ENCODE data around the gene GALNT16. TPM values are rescaled to one million over a fixed set of nuclear protein-coding genes. Genes with fewer than 3 reads are reported as not detected.
A peak's percentile ranks its signal among the peaks of the same experiment; 100 is the strongest.

Gene GALNT16
- total RNA-seq, 1 donor from 2014 or later: 6.2 TPM

DNA sequence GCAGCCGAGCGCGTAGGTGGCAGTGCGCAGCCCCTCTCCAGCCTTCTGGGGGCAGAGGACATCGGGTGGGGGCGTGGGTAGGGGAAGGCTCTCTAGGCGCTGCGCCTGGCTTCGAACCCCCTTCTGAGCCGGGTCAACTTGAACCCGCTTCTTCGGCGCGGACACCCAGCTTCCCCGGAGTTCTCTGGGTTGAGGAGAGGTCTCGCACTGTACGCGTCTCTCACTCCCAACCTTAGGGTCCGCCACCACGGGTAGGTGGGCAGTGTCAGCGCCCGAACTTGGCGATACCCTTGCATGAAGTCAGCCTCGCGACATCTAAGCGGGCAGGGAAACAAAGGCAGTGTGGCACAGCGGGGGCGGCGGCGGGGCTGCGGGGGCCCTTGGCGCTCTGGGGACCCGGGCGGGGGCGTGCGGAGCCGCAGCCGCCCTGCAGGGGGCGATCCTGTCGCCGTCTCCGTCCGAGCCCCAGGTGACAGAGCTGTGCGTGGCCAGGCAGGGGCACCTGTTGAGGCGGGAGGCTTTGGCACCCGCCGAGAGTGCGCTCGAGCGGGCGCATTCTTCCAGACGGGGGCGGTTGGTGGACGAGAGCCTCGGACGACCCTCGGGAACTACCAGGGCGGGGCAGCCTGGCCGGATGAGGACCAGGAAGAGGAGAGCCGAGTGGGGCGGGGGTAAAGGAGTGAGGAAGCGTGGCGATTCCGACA, 1.1 kb downstream of the GALNT16 start:
- Mint-ChIP-seq H3K4me3 (ENCODE audit: unreplicated experiment) (peak overlapping the region; percentile 76), H3K4me1 (ENCODE audit: low read depth, unreplicated experiment) (peaks cover 2% of the 10 kb centered on the region), H3K36me3 (ENCODE audit: low read depth, unreplicated experiment) (peaks cover 4% of the 10 kb centered on the region), H3K27me3 (ENCODE audit: low read depth, unreplicated experiment) (peaks cover 40% of the 10 kb centered on the region), H3K9me3 (ENCODE audit: unreplicated experiment) (no peaks in the 10 kb centered on the region), H3K27ac (ENCODE audit: unreplicated experiment) (no peak overlapping the region)
- peak overlapping the region; percentile 75 for H2AFZ ChIP-seq (ENCODE audit: low read depth, low read length)
- H3K79me2 ChIP-seq (ENCODE audit: insufficient read depth, low read length): no peaks in the 10 kb centered on the region
- peaks cover 24% of the 10 kb centered on the region for H3K4me1 ChIP-seq (ENCODE audit: insufficient read depth, low read length)
- no peaks in the 10 kb centered on the region for H3K9me3 ChIP-seq (ENCODE audit: insufficient read depth, low read depth, low read length)
- H3K27me3 ChIP-seq (ENCODE audit: insufficient read depth, low read length): peaks cover 18% of the 10 kb centered on the region
- TF ChIP-seq EZH2 (IDR thresholded peaks at IDR 0.05; ENCODE audit: insufficient read depth, low read length) (peak; percentile 71), CTCF (IDR thresholded peaks at IDR 0.05; ENCODE audit: insufficient read depth, low read depth, low read length) (no peak)
- H4K20me1 ChIP-seq (ENCODE audit: insufficient read depth, low read length): peaks cover 10% of the 10 kb centered on the region
- H3K9ac ChIP-seq (ENCODE audit: low read length): peak overlapping the region; percentile 27
- FAIRE-seq (no peak), DNase-seq (ENCODE audit: low read depth) (no peak)
- H3K4me2 ChIP-seq (ENCODE audit: low read length): peak overlapping the region; percentile 93
- H3K36me3 ChIP-seq (ENCODE audit: insufficient read depth, low read length): no peaks in the 10 kb centered on the region
- H3K27ac ChIP-seq (ENCODE audit: low read depth, low read length): no peak overlapping the region
- H3K4me3 ChIP-seq (ENCODE audit: insufficient read depth, low read depth, low read length): peak overlapping the region; percentile 66

DNA sequence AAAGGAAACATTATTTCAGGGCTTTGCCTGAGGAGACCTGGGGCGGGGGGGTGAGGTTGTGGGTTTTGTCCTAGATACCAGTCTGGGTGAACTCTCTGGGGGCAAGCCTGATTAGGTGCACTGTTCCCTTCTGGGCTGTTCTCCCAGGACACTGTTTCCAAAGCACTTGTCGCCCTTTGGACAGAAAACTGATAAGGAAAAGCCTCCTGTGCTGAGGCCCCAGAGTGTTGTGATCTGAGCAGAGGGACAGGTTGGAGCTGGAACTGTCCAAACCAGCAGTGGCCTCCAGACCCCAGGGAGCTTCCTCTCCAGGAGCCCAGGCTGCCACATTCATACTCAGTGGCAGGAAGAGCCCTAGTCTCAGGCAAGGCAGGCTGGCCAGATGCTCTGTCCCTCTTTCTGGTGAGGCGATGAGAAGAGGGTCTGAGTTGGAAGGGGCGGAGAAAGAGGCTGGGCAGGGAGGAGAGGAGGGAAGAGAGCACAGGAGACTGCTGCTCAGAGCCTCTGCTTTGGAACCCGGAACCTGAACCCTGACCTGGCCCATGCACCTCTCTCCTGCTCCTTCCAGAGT, 1.9 kb downstream of the GALNT16 start:
- H3K36me3 ChIP-seq (ENCODE audit: insufficient read depth, low read length): no peaks in the 10 kb centered on the region
- H3K4me3 Mint-ChIP-seq (ENCODE audit: unreplicated experiment): peak overlapping the region; percentile 76
- no peak overlapping the region for H3K4me3 ChIP-seq (ENCODE audit: insufficient read depth, low read depth, low read length)
- H3K27ac ChIP-seq (ENCODE audit: low read depth, low read length): no peak overlapping the region
- H2AFZ ChIP-seq (ENCODE audit: low read depth, low read length): no peak overlapping the region
- H3K27me3 ChIP-seq (ENCODE audit: insufficient read depth, low read length): peaks cover 18% of the 10 kb centered on the region
- H3K9ac ChIP-seq (ENCODE audit: low read length): no peak overlapping the region
- H3K4me1 ChIP-seq (ENCODE audit: insufficient read depth, low read length): peaks cover 24% of the 10 kb centered on the region
- H3K27ac Mint-ChIP-seq (ENCODE audit: unreplicated experiment): no peak overlapping the region
- no peak for FAIRE-seq
- no peaks in the 10 kb centered on the region for H3K36me3 Mint-ChIP-seq (ENCODE audit: low read depth, unreplicated experiment)
- peaks cover 36% of the 10 kb centered on the region for H3K27me3 Mint-ChIP-seq (ENCODE audit: low read depth, unreplicated experiment)
- H3K4me2 ChIP-seq (ENCODE audit: low read length): no peak overlapping the region
- no peaks in the 10 kb centered on the region for H3K79me2 ChIP-seq (ENCODE audit: insufficient read depth, low read length)
- H4K20me1 ChIP-seq (ENCODE audit: insufficient read depth, low read length): peaks cover 10% of the 10 kb centered on the region
- peaks cover 2% of the 10 kb centered on the region for H3K4me1 Mint-ChIP-seq (ENCODE audit: low read depth, unreplicated experiment)
- no peak for DNase-seq (ENCODE audit: low read depth)
- H3K9me3 ChIP-seq (ENCODE audit: insufficient read depth, low read depth, low read length): no peaks in the 10 kb centered on the region
- TF ChIP-seq EZH2 (IDR thresholded peaks at IDR 0.05; ENCODE audit: insufficient read depth, low read length): no peak
- no peak for TF ChIP-seq CTCF (IDR thresholded peaks at IDR 0.05; ENCODE audit: insufficient read depth, low read depth, low read length)
- H3K9me3 Mint-ChIP-seq (ENCODE audit: unreplicated experiment): no peaks in the 10 kb centered on the region

DNA sequence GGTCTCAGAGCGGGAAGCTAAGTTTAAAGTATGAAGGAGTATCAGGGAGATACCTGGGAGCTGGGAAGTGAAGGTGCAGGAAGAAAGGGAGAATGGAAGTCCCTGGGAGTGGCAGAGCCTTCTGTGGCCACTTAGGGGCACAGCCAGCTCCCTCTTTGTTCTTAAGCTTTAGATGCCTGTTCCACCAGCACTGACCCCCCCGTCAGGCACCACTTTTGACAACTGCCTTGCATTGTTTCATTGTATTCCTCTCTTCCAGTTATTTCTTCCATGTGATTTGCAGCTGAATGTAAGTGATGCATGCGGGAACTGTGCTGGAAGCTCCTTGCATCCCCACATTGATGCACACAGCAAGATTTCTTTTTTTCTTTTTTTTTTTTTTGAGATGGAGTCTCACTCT, 2.6 kb downstream of the GALNT16 start:
- Histone ChIP-seq H3K27me3 (ENCODE audit: insufficient read depth, low read length) (peaks cover 16% of the 10 kb centered on the region), H3K36me3 (ENCODE audit: insufficient read depth, low read length) (no peaks in the 10 kb centered on the region), H4K20me1 (ENCODE audit: insufficient read depth, low read length) (peaks cover 10% of the 10 kb centered on the region), H3K9me3 (ENCODE audit: insufficient read depth, low read depth, low read length) (no peaks in the 10 kb centered on the region), H3K27ac (ENCODE audit: low read depth, low read length) (no peak overlapping the region), H3K9ac (ENCODE audit: low read length) (no peak overlapping the region), H3K4me1 (ENCODE audit: insufficient read depth, low read length) (peaks cover 24% of the 10 kb centered on the region), H3K4me2 (ENCODE audit: low read length) (no peak overlapping the region), H2AFZ (ENCODE audit: low read depth, low read length) (no peak overlapping the region), H3K4me3 (ENCODE audit: insufficient read depth, low read depth, low read length) (no peak overlapping the region), H3K79me2 (ENCODE audit: insufficient read depth, low read length) (no peaks in the 10 kb centered on the region)
- Mint-ChIP-seq H3K27ac (ENCODE audit: unreplicated experiment) (peak overlapping the region; percentile 75), H3K4me1 (ENCODE audit: low read depth, unreplicated experiment) (peaks cover 2% of the 10 kb centered on the region), H3K4me3 (ENCODE audit: unreplicated experiment) (peak overlapping the region; percentile 62), H3K36me3 (ENCODE audit: low read depth, unreplicated experiment) (no peaks in the 10 kb centered on the region), H3K9me3 (ENCODE audit: unreplicated experiment) (no peaks in the 10 kb centered on the region), H3K27me3 (ENCODE audit: low read depth, unreplicated experiment) (peaks cover 30% of the 10 kb centered on the region)
- TF ChIP-seq EZH2 (IDR thresholded peaks at IDR 0.05; ENCODE audit: insufficient read depth, low read length): no peak
- no peak for TF ChIP-seq CTCF (IDR thresholded peaks at IDR 0.05; ENCODE audit: insufficient read depth, low read depth, low read length)
- DNase-seq (ENCODE audit: low read depth): no peak
- FAIRE-seq: no peak

Measured in astrocyte (in vitro differentiated cells and primary cell).